Keratinocyte (primary cell): ENCODE results near the gene NAA16. TPM values are rescaled to one million over a fixed set of nuclear protein-coding genes. Genes with fewer than 3 reads are reported as not detected.

Experiments used
- DNase-seq: peaks from one replicate; pipeline ENCODE4 v3.0.0-alpha.2; 2011; ENCODE audit warnings: low read depth, missing footprints, low spot score
- FAIRE-seq: peaks from 2 replicates; lab custom pipeline; 2011; peaks lifted over from hg19 to GRCh38; lab: Jason Lieb, UNC
- H2AFZ ChIP-seq: 2 replicates; pipeline ENCODE4 v1.6.0; 2012; ENCODE audit warnings: low read length, control low read depth, inconsistent platforms; ENCODE audit not compliant: control insufficient read depth
- H3K27ac ChIP-seq: 2 replicates; pipeline ENCODE4 v1.5.1; 2011; ENCODE audit warnings: low read length; ENCODE audit not compliant: control insufficient read depth, insufficient read depth
- H3K27me3 ChIP-seq: 3 replicates; pipeline ENCODE4 v1.6.0; 2011; ENCODE audit warnings: low read length; ENCODE audit not compliant: control insufficient read depth, insufficient read depth; ENCODE audit errors: extremely low read depth
- H3K36me3 ChIP-seq, 2 experiments: 2 replicates in 1 of 2; 3 replicates in 1 of 2; pipeline ENCODE4 v1.5.1; 2011; ENCODE audit warnings: low read length in 2 of 2, mild to moderate bottlenecking in 1 of 2; ENCODE audit not compliant: control insufficient read depth in 2 of 2, insufficient read depth in 2 of 2; ENCODE audit errors: extremely low read depth in 1 of 2
- H3K4me1 ChIP-seq: 3 replicates; pipeline ENCODE4 v1.5.1; 2011; ENCODE audit warnings: low read length; ENCODE audit not compliant: control insufficient read depth, insufficient read depth; ENCODE audit errors: extremely low read depth
- H3K4me2 ChIP-seq: 3 replicates; pipeline ENCODE4 v1.6.0; 2011; ENCODE audit warnings: low read depth, low read length; ENCODE audit not compliant: control insufficient read depth, insufficient read depth; ENCODE audit errors: extremely low read depth
- H3K4me3 ChIP-seq, 3 experiments: fragments of 200-600 bp in 1 of 3; sonication (generic) in 1 of 3; 2 replicates in 2 of 3; 3 replicates in 1 of 3; pipeline ENCODE4 v1.5.1; 2011 to 2016; ENCODE audit warnings: low read length in 3 of 3, mild to moderate bottlenecking in 3 of 3, control low read depth in 2 of 3, inconsistent platforms in 1 of 3, low read depth in 1 of 3, mixed read lengths in 1 of 3, mixed run types in 1 of 3, moderate library complexity in 1 of 3; ENCODE audit not compliant: control insufficient read depth in 2 of 3, insufficient read depth in 2 of 3; ENCODE audit errors: extremely low read depth in 1 of 3
- H3K79me2 ChIP-seq: 2 replicates; pipeline ENCODE4 v1.6.0; 2012; ENCODE audit warnings: low read length; ENCODE audit not compliant: control insufficient read depth, insufficient read depth
- H3K9ac ChIP-seq: 3 replicates; pipeline ENCODE4 v1.6.0; 2011; ENCODE audit warnings: low read length; ENCODE audit not compliant: control insufficient read depth, insufficient read depth; ENCODE audit errors: extremely low read depth
- H3K9me1 ChIP-seq: 3 replicates; pipeline ENCODE4 v1.6.0; 2011; ENCODE audit warnings: low read length; ENCODE audit not compliant: control insufficient read depth, insufficient read depth; ENCODE audit errors: extremely low read depth
- H3K9me3 ChIP-seq: 2 replicates; pipeline ENCODE4 v1.5.1; 2012; ENCODE audit warnings: low read depth, low read length; ENCODE audit not compliant: control insufficient read depth
- H4K20me1 ChIP-seq: 3 replicates; pipeline ENCODE4 v1.6.0; 2011; ENCODE audit warnings: low read length; ENCODE audit not compliant: control insufficient read depth, insufficient read depth; ENCODE audit errors: extremely low read depth
- CTCF ChIP-seq, 3 experiments: IDR thresholded peaks in 1 of 3; conservative IDR thresholded peaks in 1 of 3; optimal IDR thresholded peaks in 1 of 3; 2 replicates in 2 of 3; 3 replicates in 1 of 3; pipeline versions ENCODE3 to v1.5.1; 2011; ENCODE audit warnings: low read length in 3 of 3, mild to moderate bottlenecking in 3 of 3, moderate library complexity in 2 of 3, control low read depth in 1 of 3, inconsistent platforms in 1 of 3; ENCODE audit not compliant: insufficient read depth in 2 of 3; ENCODE audit errors: extremely low read depth in 1 of 3
- EZH2 ChIP-seq: IDR thresholded peaks from one replicate; pipeline ENCODE4 v1.6.1; 2012; ENCODE audit warnings: inconsistent platforms, mild to moderate bottlenecking, low read length, moderate library complexity
- dilution Hi-C: fragments of 300-500 bp; cut with MboI; formaldehyde crosslinking; loops from one replicate; pipeline ENCODE4 v1.7.0; 2020; ENCODE audit warnings: low sequenced_read_pairs; ENCODE audit not compliant: extremely low pct_ligation_motif_present
- polyA plus RNA-seq, 5 experiments: library from polyadenylated mRNA; depleted of rRNA in 3 of 5; stranded (reverse) in 3 of 5; stranded (forward) in 1 of 5; unstranded in 1 of 5; fragments of >200 nt; gene quantifications; 1 replicate in 1 of 5; 2 replicates in 3 of 5; 3 replicates in 1 of 5; pipeline versions ENCODE4 v1.2.1 to v1.2.3, GENCODE V29; 2011 to 2012; ENCODE audit warnings: missing spikeins in 2 of 5, low read depth in 1 of 5, low replicate concordance in 1 of 5

The NAA16 gene
- polyA plus RNA-seq, 1 donor (not counting 4 experiments of a cell fraction or from before 2014, with no cell fraction given), result 12.0 TPM

- no peak for FAIRE-seq
These were observed 24.7 kb upstream of the NAA16 start for GRCh38 chr13:41286370-41286769.

GRCh38 chr13:41289463-41289881, 21.6 kb upstream of the NAA16 start:
- Histone ChIP-seq H3K27me3 (no peaks in the 10 kb centered on the region), H3K27ac (no peak overlapping the region), H3K4me1 (peaks cover 10% of the 10 kb centered on the region), H3K4me2 (no peak overlapping the region), H3K36me3 (no peaks in the 10 kb centered on the region), H3K79me2 (no peaks in the 10 kb centered on the region), H4K20me1 (no peaks in the 10 kb centered on the region), H3K4me3 (no peak overlapping the region), H3K9ac (no peak overlapping the region), H2AFZ (no peak overlapping the region), H3K9me3 (no peaks in the 10 kb centered on the region), H3K9me1 (no peaks in the 10 kb centered on the region)
- dilution Hi-C loops, result no loop called here
- no peak for DNase-seq
- TF ChIP-seq CTCF (optimal IDR thresholded peaks at IDR 0.05 in 1 of 3, IDR thresholded peaks at IDR 0.05 in 1 of 3, conservative IDR thresholded peaks at IDR 0.05 in 1 of 3; ENCODE audit: extremely low read depth in 1 of 3, insufficient read depth in 2 of 3, low read length in 3 of 3) (no peak), EZH2 (no peak)
- FAIRE-seq, result no peak

More at GRCh38 chr13:41286370-41286769, 24.7 kb upstream of the NAA16 start:
- TF ChIP-seq EZH2, result no peak
- TF ChIP-seq CTCF (optimal IDR thresholded peaks at IDR 0.05 in 1 of 3, IDR thresholded peaks at IDR 0.05 in 1 of 3, conservative IDR thresholded peaks at IDR 0.05 in 1 of 3; ENCODE audit: extremely low read depth in 1 of 3, insufficient read depth in 2 of 3, low read length in 3 of 3), result no peak
- Histone ChIP-seq H3K4me1 (peaks cover 11% of the 10 kb centered on the region), H3K36me3 (no peaks in the 10 kb centered on the region), H3K9ac (no peak overlapping the region), H4K20me1 (no peaks in the 10 kb centered on the region), H3K4me3 (no peak overlapping the region), H3K9me1 (no peaks in the 10 kb centered on the region), H3K4me2 (no peak overlapping the region), H3K9me3 (no peaks in the 10 kb centered on the region), H2AFZ (no peak overlapping the region), H3K27me3 (no peaks in the 10 kb centered on the region), H3K79me2 (no peaks in the 10 kb centered on the region), H3K27ac (no peak overlapping the region)
- dilution Hi-C loops, result no loop called here
- no peak for DNase-seq
